Body of pancreas (tissue), 4 donors: ENCODE results near the gene MTTP. TPM values are rescaled to one million over a fixed set of nuclear protein-coding genes. Genes with fewer than 3 reads are reported as not detected.
A peak's percentile ranks its signal among the peaks of the same experiment; 100 is the strongest.

Source experiments
- ATAC-seq: fragments of 150-250 bp; one replicate; pipeline ENCODE4 v1.9.1; 2016
- DNase-seq, 4 donors: peaks; one replicate each; pipeline ENCODE4 v3.0.0-alpha.2; 2019
- H3K27ac ChIP-seq, 4 donors: fragments of 200-600 bp; sonication (generic); 1 replicate in 3 of 4; 2 replicates in 1 of 4; pipeline versions ENCODE4 v1.5.1 to v1.6.1; 2016 to 2019; ENCODE audit warnings: mild to moderate bottlenecking in 1 of 4, mixed read lengths in 1 of 4, moderate library complexity in 1 of 4
- H3K27me3 ChIP-seq, 2 donors: fragments of 200-600 bp; sonication (generic); one replicate each; pipeline ENCODE4 v1.6.0; 2016; ENCODE audit warnings: mild to moderate bottlenecking in 1 of 2
- H3K36me3 ChIP-seq, 2 donors: fragments of 200-600 bp; sonication (generic); replicated peaks in 1 of 2; 2 replicates each; pipeline ENCODE4 v1.5.1; 2016; ENCODE audit warnings: low read depth in 2 of 2; ENCODE audit not compliant: insufficient read depth in 1 of 2
- H3K4me1 ChIP-seq: fragments of 200-600 bp; sonication (generic); one replicate; pipeline ENCODE4 v1.6.0; 2016
- H3K4me3 ChIP-seq, 2 donors: fragments of 200-600 bp; sonication (generic); 1 replicate in 1 of 2; 2 replicates in 1 of 2; pipeline ENCODE4 v1.5.1; 2016 to 2019
- H3K9me3 ChIP-seq, 3 donors: fragments of 200-600 bp; sonication (generic); 1 replicate in 2 of 3; 2 replicates in 1 of 3; pipeline ENCODE4 v1.5.1; 2016
- POLR2A ChIP-seq, 3 donors: fragments of 450-650 bp; IDR thresholded peaks; one replicate each; pipeline ENCODE4 v1.6.1; 2016; ENCODE audit warnings: antibody characterized with exemption in 3 of 3, mild to moderate bottlenecking in 2 of 3
- WGBS, 2 donors: methylation state at CpG; one replicate each; pipeline ENCODE4 v1.1.5; 2017; 5-methylcytosine and 5-hydroxymethylcytosine counted together
- intact Hi-C: fragments of 100-400 bp; cut with DNase I; formaldehyde crosslinking; loops from one replicate; pipeline ENCODE4 v1.15.1; 2023
- total RNA-seq, 2 donors: library from RNA; depleted of rRNA; stranded (reverse); fragments of >200 nt; gene quantifications; one replicate each; pipeline ENCODE4 v1.1.0, GENCODE V29; 2016
- TF ChIP-seq, protein P1 (sequence below), 7 experiments: fragments of 450-650 bp in 4 of 7; fragments of 200-600 bp in 3 of 7; sonication (generic) in 3 of 7; IDR thresholded peaks; one replicate each; pipeline ENCODE4 v1.5.1; 2016 to 2019; ENCODE audit warnings: antibody characterized with exemption in 7 of 7

The MTTP gene
- total RNA-seq, 2 donors from 2014 or later = not detected

DNA sequence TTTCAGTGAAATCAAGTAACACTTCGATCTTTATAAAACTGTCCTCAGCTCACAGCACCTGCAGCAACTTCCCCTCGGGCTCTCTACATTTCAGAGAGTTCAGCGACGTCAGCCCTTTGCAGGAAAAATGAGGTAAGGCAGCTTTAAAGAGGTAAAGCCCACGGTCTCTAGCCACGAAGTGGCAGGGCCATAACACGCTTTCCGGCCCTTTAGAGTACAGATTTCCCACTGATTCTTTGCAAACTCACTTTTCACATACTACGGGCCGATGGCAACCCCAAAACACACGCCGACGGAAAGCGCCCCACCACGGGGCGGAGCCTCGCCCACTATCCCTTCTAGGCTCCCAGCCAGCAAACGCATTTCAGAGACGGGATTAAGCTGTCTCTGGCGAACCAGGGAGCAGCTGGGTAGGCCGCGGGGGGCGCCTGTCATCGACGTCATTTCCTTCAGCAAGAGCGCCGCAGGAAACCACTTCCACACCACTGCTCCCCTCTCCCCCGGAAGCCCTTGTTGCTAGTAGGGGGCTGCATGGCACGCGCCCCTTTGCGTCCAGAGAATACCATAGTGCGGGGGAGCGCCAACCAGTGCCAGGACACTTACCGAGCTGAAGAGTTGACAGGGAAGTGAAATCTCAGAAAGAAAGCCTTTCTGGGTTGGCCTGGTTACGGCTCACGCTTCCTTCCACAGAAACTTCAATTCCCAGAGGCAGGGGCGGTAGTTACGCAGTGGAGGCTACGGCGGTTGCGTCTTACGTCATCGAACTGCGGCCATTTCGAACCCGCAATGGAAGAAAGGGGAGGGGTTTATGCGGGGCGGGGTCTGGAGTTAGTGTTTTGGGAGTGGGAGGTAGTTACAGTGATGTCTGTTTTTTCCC lies 11.1 kb upstream of the MTTP start, which contains the start of gene TRMT10A:
TSS of gene TRMT10A (minus strand) at position 730 of the 877 bp plus-strand sequence. CDS start 4,701 bp downstream, outside the sequence.
- H3K36me3 ChIP-seq = no peaks in the 10 kb centered on the region
- 0 to 1% methylated on average over 42 to 48 of the region's 48 CpGs for WGBS, 2 donors
- no peaks in the 10 kb centered on the region for H3K27me3 ChIP-seq
- peak; percentile 68 to 91 (median 88) for TF ChIP-seq POLR2A (IDR thresholded peaks at IDR 0.05)
- TF ChIP-seq, protein P1, sequence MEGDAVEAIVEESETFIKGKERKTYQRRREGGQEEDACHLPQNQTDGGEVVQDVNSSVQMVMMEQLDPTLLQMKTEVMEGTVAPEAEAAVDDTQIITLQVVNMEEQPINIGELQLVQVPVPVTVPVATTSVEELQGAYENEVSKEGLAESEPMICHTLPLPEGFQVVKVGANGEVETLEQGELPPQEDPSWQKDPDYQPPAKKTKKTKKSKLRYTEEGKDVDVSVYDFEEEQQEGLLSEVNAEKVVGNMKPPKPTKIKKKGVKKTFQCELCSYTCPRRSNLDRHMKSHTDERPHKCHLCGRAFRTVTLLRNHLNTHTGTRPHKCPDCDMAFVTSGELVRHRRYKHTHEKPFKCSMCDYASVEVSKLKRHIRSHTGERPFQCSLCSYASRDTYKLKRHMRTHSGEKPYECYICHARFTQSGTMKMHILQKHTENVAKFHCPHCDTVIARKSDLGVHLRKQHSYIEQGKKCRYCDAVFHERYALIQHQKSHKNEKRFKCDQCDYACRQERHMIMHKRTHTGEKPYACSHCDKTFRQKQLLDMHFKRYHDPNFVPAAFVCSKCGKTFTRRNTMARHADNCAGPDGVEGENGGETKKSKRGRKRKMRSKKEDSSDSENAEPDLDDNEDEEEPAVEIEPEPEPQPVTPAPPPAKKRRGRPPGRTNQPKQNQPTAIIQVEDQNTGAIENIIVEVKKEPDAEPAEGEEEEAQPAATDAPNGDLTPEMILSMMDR (IDR thresholded peaks at IDR 0.05) = peak in 4 of 7 experiments; percentile 22 to 25 (median 22)
- DNase-seq (peak; percentile 97 to 98 (median 98)), ATAC-seq (peak; percentile 97)
- peaks cover 6% of the 10 kb centered on the region for H3K4me1 ChIP-seq
- no peaks in the 10 kb centered on the region for H3K9me3 ChIP-seq
- peak within 1 kb of the TSS; percentile 8 to 24 for H3K4me3 ChIP-seq
- peak within 1 kb of the TSS; percentile 82 to 97 (median 94) for H3K27ac ChIP-seq
- intact Hi-C loops = loop anchor here (10.0 kb wide), 1 partner anchor 241 kb away; no protein-coding TSS in a partner anchor

DNA sequence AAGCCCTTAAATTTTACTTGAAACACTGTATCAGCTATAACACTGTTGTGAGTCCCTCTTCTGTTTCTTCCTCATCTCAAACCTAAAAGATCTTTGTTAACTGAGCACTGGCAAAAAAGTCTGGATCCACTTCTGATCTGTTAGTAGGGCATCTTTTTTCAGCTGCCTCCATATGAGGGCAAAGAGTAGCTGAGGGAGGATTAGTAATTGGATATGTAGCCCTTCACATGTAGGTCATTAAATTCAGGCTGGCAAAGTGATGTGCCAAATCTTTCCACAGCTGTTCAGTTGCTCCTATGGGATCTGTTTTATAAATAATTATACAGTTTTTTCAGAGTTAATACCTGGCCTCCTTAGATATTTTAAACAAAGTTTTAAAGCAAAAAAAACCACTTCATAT lies 9.7 kb upstream of the MTTP start:
- no peaks in the 10 kb centered on the region for H3K27me3 ChIP-seq

DNA sequence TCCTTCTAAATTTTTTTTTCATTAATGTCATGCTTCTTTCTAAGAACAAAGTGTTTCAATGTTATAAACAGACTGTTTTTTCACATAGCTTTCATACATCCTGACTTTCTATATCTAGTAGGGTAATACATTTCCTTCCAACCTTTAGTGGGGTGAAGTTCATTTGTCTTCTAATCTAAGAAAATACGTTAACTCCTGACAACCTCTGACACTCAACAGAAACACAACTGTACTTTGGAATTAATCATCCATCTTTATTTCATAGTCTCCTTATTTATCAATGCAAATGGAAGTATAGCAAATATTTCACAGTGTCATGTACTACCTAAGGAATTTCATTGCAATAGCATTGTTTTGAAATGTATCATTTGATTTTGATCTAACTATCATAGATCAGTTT lies 2.7 kb upstream of the MTTP start:
- H3K27me3 ChIP-seq = no peaks in the 10 kb centered on the region
- H3K27ac ChIP-seq = no peak overlapping the region
- no peak for DNase-seq
- intact Hi-C loops = no loop called here
- H3K4me3 ChIP-seq = no peak overlapping the region
- no peaks in the 10 kb centered on the region for H3K4me1 ChIP-seq
- H3K9me3 ChIP-seq = no peaks in the 10 kb centered on the region
- no peak for ATAC-seq
- WGBS, 2 donors = 13 to 32% methylated on average over 1 of the region's 1 CpG
- TF ChIP-seq, protein P1 (IDR thresholded peaks at IDR 0.05) = no peak
- TF ChIP-seq POLR2A (IDR thresholded peaks at IDR 0.05) = no peak
- H3K36me3 ChIP-seq = no peaks in the 10 kb centered on the region

More for the DNA sequence above, 9.7 kb upstream of the MTTP start:
- ATAC-seq (no peak), DNase-seq (no peak)
- intact Hi-C loops = loop anchor here (10.0 kb wide), 1 partner anchor 240 kb away; no protein-coding TSS in a partner anchor
- Histone ChIP-seq H3K27ac (no peak overlapping the region), H3K36me3 (no peaks in the 10 kb centered on the region), H3K9me3 (no peaks in the 10 kb centered on the region), H3K4me1 (peaks cover 6% of the 10 kb centered on the region), H3K4me3 (no peak overlapping the region)
- no peak for TF ChIP-seq POLR2A (IDR thresholded peaks at IDR 0.05)
- TF ChIP-seq, protein P1 (IDR thresholded peaks at IDR 0.05) = no peak

DNA sequence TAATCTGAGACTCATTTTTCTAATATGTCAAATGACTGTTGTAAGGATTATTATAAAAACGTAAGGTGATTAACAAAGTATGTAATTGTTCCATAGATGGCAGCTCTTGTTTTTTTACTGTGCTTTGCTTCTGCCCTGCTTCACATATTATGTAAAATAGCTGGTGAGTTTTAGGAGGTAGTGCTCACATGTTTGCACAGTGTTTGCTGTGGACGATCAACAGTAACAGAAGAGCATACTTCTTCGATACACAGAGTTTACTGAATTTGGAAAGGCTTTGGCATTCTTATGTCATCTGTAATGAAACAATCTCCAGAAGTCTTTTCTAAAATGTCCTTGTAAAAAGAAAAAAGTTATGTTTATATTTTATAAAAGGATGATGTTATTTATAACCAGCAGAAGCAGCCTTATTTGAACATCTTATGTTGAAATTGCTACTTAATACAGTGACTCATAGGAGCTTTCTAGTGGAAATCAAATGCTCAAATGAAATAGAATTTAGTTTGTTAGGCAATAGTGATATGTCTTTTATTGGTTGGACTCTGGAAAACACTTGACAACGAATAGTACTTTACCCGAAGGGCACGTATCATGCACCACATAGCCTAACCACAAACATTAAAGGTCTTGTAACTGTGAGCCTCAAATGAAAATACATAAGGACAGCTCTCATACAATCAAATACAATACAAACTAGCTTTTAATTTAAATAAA lies 1.9 kb upstream of the MTTP start:
- no peaks in the 10 kb centered on the region for H3K36me3 ChIP-seq
- H3K4me3 ChIP-seq = no peak overlapping the region
- TF ChIP-seq, protein P1 (IDR thresholded peaks at IDR 0.05) = no peak
- no peak for TF ChIP-seq POLR2A (IDR thresholded peaks at IDR 0.05)
- DNase-seq (no peak), ATAC-seq (no peak)
- H3K27ac ChIP-seq = no peak overlapping the region
- intact Hi-C loops = no loop called here
- WGBS, 2 donors = 71% methylated on average over 6 of the region's 6 CpGs
- no peaks in the 10 kb centered on the region for H3K9me3 ChIP-seq
- H3K4me1 ChIP-seq = no peaks in the 10 kb centered on the region
- no peaks in the 10 kb centered on the region for H3K27me3 ChIP-seq
